Upper lobe of left lung (tissue), 6 donors: ENCODE measurements around the gene FMNL2. TPM values are rescaled to one million over a fixed set of nuclear protein-coding genes. Genes with fewer than 3 reads are reported as not detected.

Experiments
- ATAC-seq, 2 donors: fragments of 200-7000 bp; cut with Tn5 transposase; one replicate each; pipeline ENCODE4 v1.9.1; 2022; ENCODE audit warnings: mild to moderate bottlenecking in 2 of 2, moderate library complexity in 2 of 2; ENCODE audit not compliant: low FRiP score in 2 of 2
- DNase-seq, 2 donors: peaks; one replicate each; pipeline ENCODE4 v3.0.0-alpha.2; 2019 to 2020
- H3K27ac ChIP-seq, 4 donors: fragments of 200-600 bp; sonication (generic); one replicate each; pipeline ENCODE4 v1.5.1; 2016 to 2019
- H3K27me3 ChIP-seq, 4 donors: fragments of 200-600 bp; sonication (generic); one replicate each; pipeline ENCODE4 v1.5.1; 2017 to 2019
- H3K36me3 ChIP-seq, 4 donors: fragments of 200-600 bp; sonication (generic); one replicate each; pipeline ENCODE4 v1.5.1; 2016 to 2019
- H3K4me1 ChIP-seq, 4 donors: fragments of 200-600 bp; sonication (generic); one replicate each; pipeline ENCODE4 v1.5.1; 2018 to 2019
- H3K4me3 ChIP-seq, 4 donors: fragments of 200-600 bp; sonication (generic); one replicate each; pipeline ENCODE4 v1.5.1; 2017 to 2019; ENCODE audit warnings: mild to moderate bottlenecking in 2 of 4, moderate library complexity in 1 of 4
- H3K9me3 ChIP-seq, 4 donors: fragments of 200-600 bp; sonication (generic); one replicate each; pipeline ENCODE4 v1.5.1; 2018 to 2019
- EP300 ChIP-seq, 4 donors: sonication (generic); formaldehyde crosslinking; IDR thresholded peaks; one replicate each; pipeline ENCODE4 v1.5.1; 2017; ENCODE audit warnings: antibody characterized with exemption in 4 of 4, control low read depth in 2 of 4
- POLR2A ChIP-seq, 4 donors: fragments of 450-650 bp; IDR thresholded peaks; one replicate each; pipeline ENCODE4 v1.5.1; 2016 to 2017; ENCODE audit warnings: antibody characterized with exemption in 4 of 4, mild to moderate bottlenecking in 2 of 4
- POLR2AphosphoS5 ChIP-seq, 2 donors: sonication (generic); formaldehyde crosslinking; IDR thresholded peaks; one replicate each; pipeline ENCODE4 v1.5.1; 2017; ENCODE audit warnings: antibody characterized with exemption in 2 of 2
- WGBS, 2 donors: methylation state at CpG; one replicate each; pipeline ENCODE4 v1.1.5; 2017 to 2018; 5-methylcytosine and 5-hydroxymethylcytosine counted together
- total RNA-seq, 6 donors: library from RNA; depleted of rRNA in 4 of 6; stranded (reverse); fragments of >200 nt in 4 of 6; gene quantifications; one replicate each; pipeline versions ENCODE4 v1.1.0 to v1.2.1, GENCODE V29; 2016 to 2021
- TF ChIP-seq, protein P1 (sequence below), 6 experiments: fragments of 450-650 bp in 4 of 6; fragments of 200-600 bp in 2 of 6; sonication (generic) in 2 of 6; IDR thresholded peaks; one replicate each; pipeline ENCODE4 v1.5.1; 2016 to 2019; ENCODE audit warnings: antibody characterized with exemption in 6 of 6
- donor health status: DM: no; HTN: no; CAD: no; lungs with moderate emphysema.
- donor health status: DM: no; HTN: yes; CAD: no; lungs with severe emphysema.

The FMNL2 gene
- total RNA-seq, 6 donors from 2014 or later: 49.9 to 160 (median 66.9) TPM

DNA sequence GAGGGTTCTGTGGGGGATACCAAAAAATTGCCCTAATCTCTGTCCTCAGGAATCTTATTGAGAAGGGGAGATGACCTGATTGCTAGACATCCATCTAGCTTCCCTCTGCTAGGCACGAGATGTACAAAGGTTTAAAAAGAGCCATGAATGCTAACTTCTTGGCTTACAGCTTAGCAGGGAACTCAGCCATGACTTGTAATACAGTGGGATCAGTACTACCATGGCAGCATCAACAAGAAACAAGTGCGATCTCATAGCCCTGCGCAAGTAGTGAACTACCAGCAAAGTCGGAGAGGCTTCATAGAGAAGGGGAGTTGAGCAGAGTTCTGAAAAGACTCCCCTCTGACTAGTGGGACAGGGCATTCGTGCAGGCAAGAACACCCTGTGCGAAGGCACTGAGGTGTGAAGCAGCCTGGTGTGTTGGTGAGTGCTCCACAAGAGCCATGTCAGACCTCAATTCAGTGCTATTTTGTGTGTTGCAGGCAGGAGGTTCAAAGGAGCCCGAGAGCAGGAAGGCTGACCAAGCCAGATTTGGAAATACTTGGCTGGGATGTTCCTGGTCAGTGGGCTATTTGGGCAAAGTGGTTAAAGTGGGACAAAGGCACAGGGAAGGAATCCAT is 130.0 kb downstream of the FMNL2 start:
- H3K27ac ChIP-seq: peak overlapping the region in 1 of 4 donors; percentile 6
- no peak for ATAC-seq

DNA sequence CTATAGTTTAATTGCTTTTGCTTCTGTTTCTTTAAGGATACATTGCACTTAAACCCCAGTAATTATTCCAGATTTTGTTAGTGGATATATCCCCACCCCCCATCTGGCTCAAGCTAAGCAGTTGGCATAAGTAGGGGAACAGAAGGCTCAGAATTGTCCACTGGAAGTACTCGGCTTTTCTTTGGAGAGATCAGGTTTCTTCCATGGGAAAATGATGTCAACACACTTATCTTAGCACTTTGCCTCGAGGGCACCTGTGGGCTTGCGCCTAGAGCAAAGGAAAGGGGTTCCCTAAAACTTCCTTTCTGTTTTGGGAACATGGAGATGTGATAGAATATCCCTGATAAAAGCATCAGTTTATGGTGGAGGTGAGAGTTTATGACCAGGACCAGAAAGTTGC is 130.6 kb downstream of the FMNL2 start:
- H3K27ac ChIP-seq: no peak overlapping the region
- 64 to 65% methylated on average over 3 of the region's 3 CpGs for WGBS, 2 donors
- TF ChIP-seq POLR2AphosphoS5 (IDR thresholded peaks at IDR 0.05) (no peak), EP300 (IDR thresholded peaks at IDR 0.05) (no peak)
- TF ChIP-seq, protein P1, sequence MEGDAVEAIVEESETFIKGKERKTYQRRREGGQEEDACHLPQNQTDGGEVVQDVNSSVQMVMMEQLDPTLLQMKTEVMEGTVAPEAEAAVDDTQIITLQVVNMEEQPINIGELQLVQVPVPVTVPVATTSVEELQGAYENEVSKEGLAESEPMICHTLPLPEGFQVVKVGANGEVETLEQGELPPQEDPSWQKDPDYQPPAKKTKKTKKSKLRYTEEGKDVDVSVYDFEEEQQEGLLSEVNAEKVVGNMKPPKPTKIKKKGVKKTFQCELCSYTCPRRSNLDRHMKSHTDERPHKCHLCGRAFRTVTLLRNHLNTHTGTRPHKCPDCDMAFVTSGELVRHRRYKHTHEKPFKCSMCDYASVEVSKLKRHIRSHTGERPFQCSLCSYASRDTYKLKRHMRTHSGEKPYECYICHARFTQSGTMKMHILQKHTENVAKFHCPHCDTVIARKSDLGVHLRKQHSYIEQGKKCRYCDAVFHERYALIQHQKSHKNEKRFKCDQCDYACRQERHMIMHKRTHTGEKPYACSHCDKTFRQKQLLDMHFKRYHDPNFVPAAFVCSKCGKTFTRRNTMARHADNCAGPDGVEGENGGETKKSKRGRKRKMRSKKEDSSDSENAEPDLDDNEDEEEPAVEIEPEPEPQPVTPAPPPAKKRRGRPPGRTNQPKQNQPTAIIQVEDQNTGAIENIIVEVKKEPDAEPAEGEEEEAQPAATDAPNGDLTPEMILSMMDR (IDR thresholded peaks at IDR 0.05): no peak

More for the DNA sequence above, 130.0 kb downstream of the FMNL2 start:
- Histone ChIP-seq H3K36me3 (no peaks in the 10 kb centered on the region), H3K9me3 (no peaks in the 10 kb centered on the region), H3K27me3 (no peaks in the 10 kb centered on the region), H3K4me1 (peaks cover 29 to 48% (median 35%) of the 10 kb centered on the region in 4 donors), H3K4me3 (no peak overlapping the region)
- WGBS, 2 donors: 90 to 95% methylated on average over 7 of the region's 7 CpGs
- TF ChIP-seq, protein P1 (IDR thresholded peaks at IDR 0.05): no peak
- TF ChIP-seq POLR2AphosphoS5 (IDR thresholded peaks at IDR 0.05) (no peak), EP300 (IDR thresholded peaks at IDR 0.05) (no peak), POLR2A (IDR thresholded peaks at IDR 0.05) (no peak)
- DNase-seq: no peak

DNA sequence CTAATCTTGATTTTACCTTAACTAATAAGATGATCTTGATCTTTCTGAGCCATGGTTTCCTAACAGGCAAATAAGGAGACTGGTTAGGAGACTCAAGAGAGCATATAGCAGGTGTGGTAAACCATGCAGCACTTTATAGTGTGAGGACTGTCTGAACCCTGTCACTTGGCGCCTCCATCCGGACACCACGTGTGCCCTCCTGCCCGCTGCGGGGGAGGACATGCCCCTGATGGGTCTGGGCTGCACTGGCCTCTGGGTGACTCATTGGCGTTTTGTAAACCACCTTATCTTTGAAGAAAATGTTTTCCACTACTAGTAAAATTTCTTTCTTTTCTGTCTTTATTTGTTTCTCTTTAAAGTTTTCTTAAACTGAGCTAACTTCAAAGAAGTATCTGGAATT is 131.1 kb downstream of the FMNL2 start:
- H3K27ac ChIP-seq: peak overlapping the region in 1 of 4 donors; percentile 70
- H3K4me3 ChIP-seq: no peak overlapping the region
- TF ChIP-seq POLR2A (IDR thresholded peaks at IDR 0.05) (no peak), POLR2AphosphoS5 (IDR thresholded peaks at IDR 0.05) (no peak), EP300 (IDR thresholded peaks at IDR 0.05) (no peak)
- TF ChIP-seq, protein P1 (IDR thresholded peaks at IDR 0.05): no peak
- ATAC-seq: no peak
- H3K27me3 ChIP-seq: no peaks in the 10 kb centered on the region
- peak in 1 of 2 donors; percentile 50 for DNase-seq
- peaks cover 29 to 58% (median 38%) of the 10 kb centered on the region in 4 donors for H3K4me1 ChIP-seq
- 68 to 82% methylated on average over 6 of the region's 6 CpGs for WGBS, 2 donors
- no peaks in the 10 kb centered on the region for H3K9me3 ChIP-seq
- no peaks in the 10 kb centered on the region for H3K36me3 ChIP-seq

More for the DNA sequence above, 130.6 kb downstream of the FMNL2 start:
- DNase-seq (no peak), ATAC-seq (no peak)
- Histone ChIP-seq H3K9me3 (no peaks in the 10 kb centered on the region), H3K4me3 (no peak overlapping the region), H3K27me3 (no peaks in the 10 kb centered on the region), H3K36me3 (no peaks in the 10 kb centered on the region), H3K4me1 (peaks cover 29 to 53% (median 36%) of the 10 kb centered on the region in 4 donors)

DNA sequence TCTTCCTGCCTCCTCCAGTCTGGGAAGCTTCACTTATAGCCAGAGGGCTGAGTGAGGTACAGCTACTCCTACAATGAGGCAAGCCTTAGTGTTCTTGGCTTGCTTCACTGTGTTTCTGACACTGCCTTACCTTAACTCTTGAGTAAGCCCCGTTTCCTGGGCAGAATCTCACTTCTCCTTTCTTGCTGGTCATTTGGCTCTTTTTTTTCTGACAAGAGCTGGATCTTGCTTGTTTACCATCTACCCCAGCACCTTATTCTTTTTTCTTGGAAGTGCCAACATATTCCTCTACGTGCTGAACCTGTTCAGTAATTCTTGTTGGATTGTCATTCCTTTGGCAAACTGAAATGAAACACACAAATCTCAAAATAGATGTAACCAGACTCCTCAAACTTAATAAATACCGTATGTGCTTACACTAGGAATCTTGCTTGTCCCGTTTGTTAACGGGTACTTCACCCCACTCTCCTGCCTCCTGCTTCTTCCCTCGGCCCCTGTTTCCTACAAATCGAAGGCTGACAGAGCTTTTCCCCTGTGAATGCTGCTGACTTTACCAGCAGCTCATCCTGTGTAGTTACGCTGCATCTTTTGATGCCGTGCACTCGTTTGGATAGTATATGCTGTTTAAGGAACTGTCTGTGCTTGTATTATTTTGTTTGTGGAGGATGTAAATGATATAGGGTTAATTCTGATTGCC is 132.2 kb downstream of the FMNL2 start:
- H3K4me3 ChIP-seq: no peak overlapping the region
- WGBS, 2 donors: 44 to 48% methylated on average over 10 of the region's 10 CpGs
- no peaks in the 10 kb centered on the region for H3K27me3 ChIP-seq
- H3K9me3 ChIP-seq: no peaks in the 10 kb centered on the region
- peak in 1 of 2 donors; percentile 74 for DNase-seq
- peak in 2 of 4 donors; percentile 8 to 22 for TF ChIP-seq EP300 (IDR thresholded peaks at IDR 0.05)
- TF ChIP-seq POLR2A (IDR thresholded peaks at IDR 0.05): peak in 1 of 4 donors; percentile 35
- TF ChIP-seq POLR2AphosphoS5 (IDR thresholded peaks at IDR 0.05): no peak
- TF ChIP-seq, protein P1 (IDR thresholded peaks at IDR 0.05): no peak
- peak overlapping the region; percentile 55 to 75 (median 69) for H3K27ac ChIP-seq
- ATAC-seq: peak; percentile 81
- H3K36me3 ChIP-seq: no peaks in the 10 kb centered on the region
- peaks cover 30 to 69% (median 47%) of the 10 kb centered on the region in 4 donors for H3K4me1 ChIP-seq
